ENCODE results near the gene ADAMTS7.

DNA sequence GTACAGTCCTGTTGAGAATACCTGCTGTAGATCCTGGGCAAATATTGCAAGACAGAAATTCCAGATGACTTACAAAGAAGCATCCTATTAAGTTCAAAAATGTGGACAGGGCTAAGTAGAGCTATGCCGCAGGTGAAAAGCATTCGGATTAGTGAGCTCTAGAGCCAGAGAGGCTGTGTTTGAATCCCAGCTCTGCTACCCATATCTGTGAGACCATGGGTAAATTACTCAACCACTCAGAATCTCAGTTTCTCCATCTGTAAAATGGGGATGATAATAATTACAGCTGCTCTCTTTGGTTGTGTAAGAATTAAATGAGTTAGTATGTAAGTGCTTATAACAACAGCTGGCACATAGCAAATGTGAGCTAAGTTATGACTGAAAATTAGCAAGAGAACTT, 3.9 kb downstream of the ADAMTS7 start:
- no peak for TF ChIP-seq EZH2phosphoT487 (IDR thresholded peaks at IDR 0.05; ENCODE audit: borderline replicate concordance, low read length)
- no peak for TF ChIP-seq CTCF (conservative IDR thresholded peaks at IDR 0.05; ENCODE audit: low read depth, low read length)

Data from PC-3 (cell line).